Neural cell (in vitro differentiated cells): ENCODE data around the gene FIBCD1. TPM values are rescaled to one million over a fixed set of nuclear protein-coding genes. Genes with fewer than 3 reads are reported as not detected.

Experiments used
- H2AFZ ChIP-seq: fragments of 200-600, 300-800 bp; sonication (generic), shearing (Covaris generic); 2 replicates; pipeline ENCODE4 v1.6.0; 2014; ENCODE audit warnings: low read depth, mild to moderate bottlenecking, antibody characterized with exemption, low read length, moderate library complexity
- H3F3A ChIP-seq: fragments of 200-600 bp; shearing (Covaris generic); 2 replicates; pipeline ENCODE4 v1.6.1; 2016; ENCODE audit warnings: mild to moderate bottlenecking, moderate library complexity, mixed read lengths, antibody characterized with exemption, low read length; ENCODE audit not compliant: insufficient read depth, poor library complexity, severe bottlenecking
- H3K27ac ChIP-seq: fragments of 200-600, 300-800 bp; sonication (generic), shearing (Covaris generic); 2 replicates; pipeline ENCODE4 v1.5.1; 2014; ENCODE audit warnings: mild to moderate bottlenecking, low read length, moderate library complexity
- H3K27me3 ChIP-seq: fragments of 300-800, 200-600 bp; sonication (generic), shearing (Covaris generic); 2 replicates; pipeline ENCODE4 v1.6.0; 2014; ENCODE audit warnings: mild to moderate bottlenecking, low read depth, low read length, moderate library complexity; ENCODE audit not compliant: insufficient read depth
- H3K36me3 ChIP-seq: fragments of 300-800, 200-600 bp; sonication (generic), shearing (Covaris generic); 2 replicates; pipeline ENCODE4 v1.5.1; 2014; ENCODE audit warnings: mild to moderate bottlenecking, antibody characterized with exemption, low read length, moderate library complexity; ENCODE audit not compliant: insufficient read depth
- H3K4me2 ChIP-seq: fragments of 300-800, 200-600 bp; sonication (generic), shearing (Covaris generic); 2 replicates; pipeline ENCODE4 v1.6.0; 2014; ENCODE audit warnings: mild to moderate bottlenecking, low read length
- H3K4me3 ChIP-seq: fragments of 300-800, 200-600 bp; sonication (generic), shearing (Covaris generic); 2 replicates; pipeline ENCODE4 v1.5.1; 2014; ENCODE audit warnings: mild to moderate bottlenecking, low read length, moderate library complexity
- H3K79me2 ChIP-seq: fragments of 200-600 bp; shearing (Covaris generic); replicated peaks from 2 replicates; pipeline ENCODE4 v1.6.0; 2014; ENCODE audit warnings: mild to moderate bottlenecking, low read length, moderate library complexity; ENCODE audit not compliant: insufficient read depth
- H3K9ac ChIP-seq: fragments of 300-800, 200-600 bp; sonication (generic), shearing (Covaris generic); 2 replicates; pipeline ENCODE4 v1.6.1; 2016; ENCODE audit warnings: mild to moderate bottlenecking, low read length, mixed read lengths
- H3K9me2 ChIP-seq: fragments of 200-600 bp; shearing (Covaris generic); 2 replicates; pipeline ENCODE4 v1.6.1; 2016; ENCODE audit warnings: mild to moderate bottlenecking, low read length, mixed read lengths; ENCODE audit not compliant: insufficient read depth
- H3K9me3 ChIP-seq: fragments of 200-600, 300-800 bp; sonication (generic), shearing (Covaris generic); 2 replicates; pipeline ENCODE4 v1.6.1; 2016; ENCODE audit warnings: mild to moderate bottlenecking, mixed run types, low read length, moderate library complexity, mixed read lengths
- H4K20me1 ChIP-seq: fragments of 200-600 bp; shearing (Covaris generic); 2 replicates; pipeline ENCODE4 v1.6.1; 2016; ENCODE audit warnings: mild to moderate bottlenecking, mixed run types; ENCODE audit not compliant: insufficient read depth
- CTCF ChIP-seq: fragments of 450-650 bp; IDR thresholded peaks from 2 replicates; pipeline ENCODE4 v1.5.1; 2014; ENCODE audit warnings: antibody characterized with exemption, mild to moderate bottlenecking, moderate library complexity; ENCODE audit not compliant: poor library complexity, severe bottlenecking
- EP300 ChIP-seq: fragments of 450-650 bp; conservative IDR thresholded peaks from 2 replicates; pipeline ENCODE4 v1.6.1; 2014; ENCODE audit warnings: antibody characterized with exemption, mild to moderate bottlenecking, moderate library complexity; ENCODE audit not compliant: poor library complexity, severe bottlenecking
- EZH2 ChIP-seq: fragments of 200-600, 300-800 bp; shearing (Covaris generic), sonication (generic); IDR thresholded peaks from 2 replicates; pipeline ENCODE4 v1.6.1; 2014; ENCODE audit warnings: antibody characterized with exemption, low read length, borderline replicate concordance, mild to moderate bottlenecking; ENCODE audit not compliant: insufficient read depth, poor library complexity, severe bottlenecking
- MXI1 ChIP-seq: fragments of 450-650 bp; conservative IDR thresholded peaks from 2 replicates; pipeline ENCODE4 v1.6.1; 2014; ENCODE audit warnings: antibody characterized with exemption, mild to moderate bottlenecking; ENCODE audit not compliant: poor library complexity, severe bottlenecking
- POLR2AphosphoS5 ChIP-seq: IDR thresholded peaks from 2 replicates; pipeline ENCODE4 v1.6.1; 2012
- RAD21 ChIP-seq: fragments of 450-650 bp; conservative IDR thresholded peaks from 2 replicates; pipeline ENCODE4 v1.6.1; 2014; ENCODE audit warnings: antibody characterized with exemption, mild to moderate bottlenecking, moderate library complexity
- REST ChIP-seq: IDR thresholded peaks from 2 replicates; pipeline ENCODE4 v1.6.1; 2012; ENCODE audit warnings: borderline replicate concordance
- SMC3 ChIP-seq: fragments of 450-650 bp; conservative IDR thresholded peaks from 2 replicates; pipeline ENCODE4 v1.6.1; 2014; ENCODE audit warnings: antibody characterized with exemption, mild to moderate bottlenecking, moderate library complexity; ENCODE audit not compliant: poor library complexity
- TAF1 ChIP-seq: IDR thresholded peaks from 2 replicates; pipeline ENCODE4 v1.6.1; 2012; ENCODE audit warnings: low read depth
- polyA plus RNA-seq: library from polyadenylated mRNA; depleted of rRNA; stranded (reverse); fragments of >200 nt; gene quantifications from 2 replicates; pipeline ENCODE4 v1.2.3, GENCODE V29; 2014

FIBCD1 gene
- polyA plus RNA-seq, 1 donor from 2014 or later = 2.7 TPM

- no peak overlapping the region for H3K9ac ChIP-seq
- H3F3A ChIP-seq = no peaks in the 10 kb centered on the region
- no peak overlapping the region for H3K27ac ChIP-seq
- H3K36me3 ChIP-seq = no peaks in the 10 kb centered on the region
- H3K9me3 ChIP-seq = no peaks in the 10 kb centered on the region
- no peak overlapping the region for H3K4me2 ChIP-seq
- H3K27me3 ChIP-seq = no peaks in the 10 kb centered on the region
- H2AFZ ChIP-seq = no peak overlapping the region
- no peaks in the 10 kb centered on the region for H3K79me2 ChIP-seq
- H3K4me3 ChIP-seq = no peak overlapping the region
- H4K20me1 ChIP-seq = no peaks in the 10 kb centered on the region
- TF ChIP-seq CTCF = no peak
- no peak for TF ChIP-seq TAF1
- TF ChIP-seq EZH2 = no peak
- no peak for TF ChIP-seq MXI1
- TF ChIP-seq SMC3 = no peak
- no peaks in the 10 kb centered on the region for H3K9me2 ChIP-seq
Measured at GRCh38 chr9:130974697-130975096, 35.6 kb upstream of the FIBCD1 start.

GRCh38 chr9:130973686-130974281 lies 34.7 kb upstream of the FIBCD1 start:
- Histone ChIP-seq H3F3A (no peaks in the 10 kb centered on the region), H4K20me1 (no peaks in the 10 kb centered on the region), H3K9ac (no peak overlapping the region), H3K9me2 (no peaks in the 10 kb centered on the region), H3K4me2 (no peak overlapping the region), H3K79me2 (no peaks in the 10 kb centered on the region), H3K36me3 (no peaks in the 10 kb centered on the region), H3K27ac (no peak overlapping the region), H2AFZ (no peak overlapping the region), H3K4me3 (no peak overlapping the region), H3K27me3 (no peaks in the 10 kb centered on the region), H3K9me3 (no peaks in the 10 kb centered on the region)
- TF ChIP-seq REST (no peak), EZH2 (no peak), RAD21 (no peak), SMC3 (no peak), CTCF (no peak), MXI1 (no peak), TAF1 (no peak), POLR2AphosphoS5 (no peak), EP300 (no peak)
